Measurements from ENCODE around the gene SH3BP5L.

SH3BP5L gene

GRCh38 chr1:248776991-248777390 is 48.7 kb downstream of the SH3BP5L start:
- DNase-seq (ENCODE audit: low spot score): no peak

- no peak for DNase-seq (ENCODE audit: low spot score)
These were observed 50.3 kb downstream of the SH3BP5L start for GRCh38 chr1:248775441-248775840.

Measured in D341Med (cell line).